HEK293 (cell line): ENCODE results near the gene CASK.

ENCODE experiments used
- CTCF ChIA-PET: fragments of 350-600 bp; formaldehyde crosslinking; extraction: SDS; loops from one replicate; lab custom pipeline; 2021; ENCODE audit warnings: antibody characterized with exemption; lab: Yijun Ruan, JAX
- POLR2A ChIA-PET: fragments of 300-600 bp; formaldehyde crosslinking; extraction: SDS; loops from one replicate; lab custom pipeline; 2020; ENCODE audit warnings: antibody characterized with exemption, inconsistent platforms; lab: Yijun Ruan, JAX
- H3K27ac ChIP-seq: fragments of 200-500 bp; sonication (Bioruptor generic); 2 replicates; pipeline ENCODE4 v1.5.1; 2014; ENCODE audit warnings: low read depth, low read length, control low read depth, inconsistent platforms; ENCODE audit errors: extremely low read depth
- H3K36me3 ChIP-seq, 2 experiments: fragments of 200-500 bp in 1 of 2; sonication (Bioruptor generic) in 1 of 2; 1 replicate in 1 of 2; 2 replicates in 1 of 2; pipeline ENCODE4 v1.5.1; 2014 to 2017; ENCODE audit warnings: inconsistent platforms in 2 of 2, low read length in 2 of 2; ENCODE audit not compliant: control insufficient read depth in 2 of 2, insufficient read depth in 1 of 2
- H3K4me1 ChIP-seq: fragments of 200-500 bp; sonication (Bioruptor generic); 2 replicates; pipeline ENCODE4 v1.5.1; 2014; ENCODE audit warnings: mild to moderate bottlenecking, low read length, inconsistent platforms; ENCODE audit not compliant: control insufficient read depth, insufficient read depth
- H3K4me3 ChIP-seq: 2 replicates; pipeline ENCODE4 v1.5.1; 2011; ENCODE audit warnings: low read depth, mild to moderate bottlenecking, control low read depth, low read length, moderate library complexity
- H3K9me3 ChIP-seq: fragments of 200-500 bp; sonication (Bioruptor generic); 2 replicates; pipeline ENCODE4 v1.5.1; 2014; ENCODE audit warnings: low read depth, low read length, inconsistent platforms; ENCODE audit not compliant: control insufficient read depth, insufficient read depth
- HOXD13 ChIP-seq: sonication (generic); formaldehyde crosslinking; IDR thresholded peaks from 2 replicates; pipeline ENCODE4 v1.8.0; 2022; ENCODE audit warnings: missing genetic modification reagents, borderline replicate concordance
- KLF8 ChIP-seq: fragments of 450-650 bp; formaldehyde crosslinking; IDR thresholded peaks from 2 replicates; pipeline ENCODE4 v1.5.1; 2016; ENCODE audit warnings: missing biosample characterization, missing genetic modification characterization
- MZF1 ChIP-seq: fragments of 450-650 bp; formaldehyde crosslinking; IDR thresholded peaks from 2 replicates; pipeline ENCODE4 v1.5.1; 2017; ENCODE audit warnings: missing biosample characterization, missing genetic modification characterization, borderline replicate concordance
- SCRT2 ChIP-seq: fragments of 450-650 bp; formaldehyde crosslinking; IDR thresholded peaks from 2 replicates; pipeline ENCODE4 v1.5.1; 2016; ENCODE audit warnings: missing biosample characterization, missing genetic modification characterization
- SP2 ChIP-seq: fragments of 450-650 bp; formaldehyde crosslinking; IDR thresholded peaks from 2 replicates; pipeline ENCODE4 v1.5.1; 2016; ENCODE audit warnings: missing biosample characterization, missing genetic modification characterization
- ZBTB21 ChIP-seq: fragments of 450-650 bp; formaldehyde crosslinking; IDR thresholded peaks from 2 replicates; pipeline ENCODE4 v1.5.1; 2017; ENCODE audit warnings: missing biosample characterization, missing genetic modification characterization
- ZEB2 ChIP-seq: fragments of 450-650 bp; formaldehyde crosslinking; IDR thresholded peaks from 2 replicates; pipeline ENCODE4 v1.5.1; 2016; ENCODE audit warnings: missing biosample characterization, missing genetic modification characterization
- ZNF221 ChIP-seq: fragments of 450-650 bp; formaldehyde crosslinking; IDR thresholded peaks from 2 replicates; pipeline ENCODE4 v1.5.1; 2017; ENCODE audit warnings: missing biosample characterization, missing genetic modification characterization, borderline replicate concordance
- ZNF248 ChIP-seq: fragments of 450-650 bp; formaldehyde crosslinking; IDR thresholded peaks from 2 replicates; pipeline ENCODE4 v1.5.1; 2017; ENCODE audit warnings: missing biosample characterization, missing genetic modification characterization
- ZNF366 ChIP-seq: fragments of 450-650 bp; formaldehyde crosslinking; conservative IDR thresholded peaks from 2 replicates; pipeline ENCODE4 v1.5.1; 2016; ENCODE audit warnings: missing biosample characterization, missing genetic modification characterization
- ZNF600 ChIP-seq: fragments of 450-650 bp; formaldehyde crosslinking; IDR thresholded peaks from 2 replicates; pipeline ENCODE4 v1.5.1; 2016; ENCODE audit warnings: missing biosample characterization, missing genetic modification characterization
- ZNF629 ChIP-seq: fragments of 450-650 bp; formaldehyde crosslinking; IDR thresholded peaks from 2 replicates; pipeline ENCODE4 v1.5.1; 2017; ENCODE audit warnings: missing biosample characterization, missing genetic modification characterization
- TF ChIP-seq, protein P1 (sequence below): fragments of 450-650 bp; formaldehyde crosslinking; IDR thresholded peaks from 2 replicates; pipeline ENCODE4 v1.5.1; 2017; ENCODE audit warnings: missing biosample characterization, mild to moderate bottlenecking, missing genetic modification characterization, moderate library complexity
- TF ChIP-seq, protein P2 (sequence below): fragments of 450-650 bp; formaldehyde crosslinking; IDR thresholded peaks from 2 replicates; pipeline ENCODE4 v1.5.1; 2016; ENCODE audit warnings: missing biosample characterization, missing genetic modification characterization
- TF ChIP-seq, protein P3 (sequence below): fragments of 450-650 bp; formaldehyde crosslinking; IDR thresholded peaks from 2 replicates; pipeline ENCODE4 v1.5.1; 2016; ENCODE audit warnings: missing biosample characterization, missing genetic modification characterization
- TF ChIP-seq, protein P4 (sequence below): fragments of 450-650 bp; formaldehyde crosslinking; IDR thresholded peaks from 2 replicates; pipeline ENCODE4 v1.5.1; 2016; ENCODE audit warnings: missing biosample characterization, missing genetic modification characterization
- TF ChIP-seq, protein P5 (sequence below): fragments of 450-650 bp; formaldehyde crosslinking; IDR thresholded peaks from 2 replicates; pipeline ENCODE4 v1.5.1; 2016; ENCODE audit warnings: missing biosample characterization, missing genetic modification characterization
- TF ChIP-seq, protein P6 (sequence below): fragments of 450-650 bp; formaldehyde crosslinking; IDR thresholded peaks from 2 replicates; pipeline ENCODE4 v1.5.1; 2016; ENCODE audit warnings: missing biosample characterization, missing genetic modification characterization, low read depth

The CASK gene

DNA sequence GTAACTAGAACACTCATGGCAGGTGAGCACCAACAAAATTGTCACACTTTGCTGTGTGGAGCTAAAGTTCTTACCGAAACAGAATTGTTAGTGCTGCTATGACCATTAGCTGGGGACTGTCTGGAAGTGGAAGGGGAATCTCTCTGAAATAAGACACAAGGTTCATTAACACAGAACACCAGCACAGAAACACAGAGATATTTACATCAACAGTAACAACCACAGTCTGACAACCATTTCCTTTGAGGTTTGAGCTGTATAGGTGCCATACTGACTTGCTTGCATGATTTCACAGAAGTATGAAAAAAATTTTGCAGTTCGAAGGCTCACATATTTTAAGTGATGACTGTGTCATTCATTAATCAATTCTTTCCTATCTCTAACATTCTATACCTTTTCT, 366.4 kb downstream of the CASK start (continued):
- TF ChIP-seq, protein P1, sequence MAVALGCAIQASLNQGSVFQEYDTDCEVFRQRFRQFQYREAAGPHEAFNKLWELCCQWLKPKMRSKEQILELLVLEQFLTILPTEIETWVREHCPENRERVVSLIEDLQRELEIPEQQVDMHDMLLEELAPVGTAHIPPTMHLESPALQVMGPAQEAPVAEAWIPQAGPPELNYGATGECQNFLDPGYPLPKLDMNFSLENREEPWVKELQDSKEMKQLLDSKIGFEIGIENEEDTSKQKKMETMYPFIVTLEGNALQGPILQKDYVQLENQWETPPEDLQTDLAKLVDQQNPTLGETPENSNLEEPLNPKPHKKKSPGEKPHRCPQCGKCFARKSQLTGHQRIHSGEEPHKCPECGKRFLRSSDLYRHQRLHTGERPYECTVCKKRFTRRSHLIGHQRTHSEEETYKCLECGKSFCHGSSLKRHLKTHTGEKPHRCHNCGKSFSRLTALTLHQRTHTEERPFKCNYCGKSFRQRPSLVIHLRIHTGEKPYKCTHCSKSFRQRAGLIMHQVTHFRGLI (tag by site-specific recombination) = no peak
- TF ChIP-seq MZF1 (tag by site-specific recombination) (no peak), SP2 (tag by site-specific recombination) (no peak), ZNF248 (tag by site-specific recombination) (no peak)

DNA sequence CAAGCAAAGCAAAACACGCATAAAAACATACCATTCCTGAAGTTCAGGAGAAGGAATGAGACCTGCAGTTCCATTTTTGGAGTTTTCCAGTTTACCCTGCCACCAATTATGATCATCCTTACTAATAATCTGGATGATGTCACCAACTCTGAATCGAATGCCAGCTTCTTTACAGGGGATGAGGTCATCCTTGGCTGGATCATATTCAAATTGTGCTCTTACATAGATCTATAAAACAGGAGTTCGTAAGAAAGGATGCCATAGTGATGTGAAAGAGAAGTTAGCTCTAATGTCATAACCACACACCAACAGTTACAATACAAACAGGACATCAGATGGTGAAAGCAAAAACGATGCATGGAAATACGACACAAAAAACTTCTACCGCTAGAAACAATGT, 369.7 kb downstream of the CASK start:
- H3K9me3 ChIP-seq = no peaks in the 10 kb centered on the region
- TF ChIP-seq ZEB2 (tag by site-specific recombination) = peak; percentile 61; the same call in 1 of the 2 replicates
- no peak for TF ChIP-seq ZNF221
- TF ChIP-seq, protein P2, sequence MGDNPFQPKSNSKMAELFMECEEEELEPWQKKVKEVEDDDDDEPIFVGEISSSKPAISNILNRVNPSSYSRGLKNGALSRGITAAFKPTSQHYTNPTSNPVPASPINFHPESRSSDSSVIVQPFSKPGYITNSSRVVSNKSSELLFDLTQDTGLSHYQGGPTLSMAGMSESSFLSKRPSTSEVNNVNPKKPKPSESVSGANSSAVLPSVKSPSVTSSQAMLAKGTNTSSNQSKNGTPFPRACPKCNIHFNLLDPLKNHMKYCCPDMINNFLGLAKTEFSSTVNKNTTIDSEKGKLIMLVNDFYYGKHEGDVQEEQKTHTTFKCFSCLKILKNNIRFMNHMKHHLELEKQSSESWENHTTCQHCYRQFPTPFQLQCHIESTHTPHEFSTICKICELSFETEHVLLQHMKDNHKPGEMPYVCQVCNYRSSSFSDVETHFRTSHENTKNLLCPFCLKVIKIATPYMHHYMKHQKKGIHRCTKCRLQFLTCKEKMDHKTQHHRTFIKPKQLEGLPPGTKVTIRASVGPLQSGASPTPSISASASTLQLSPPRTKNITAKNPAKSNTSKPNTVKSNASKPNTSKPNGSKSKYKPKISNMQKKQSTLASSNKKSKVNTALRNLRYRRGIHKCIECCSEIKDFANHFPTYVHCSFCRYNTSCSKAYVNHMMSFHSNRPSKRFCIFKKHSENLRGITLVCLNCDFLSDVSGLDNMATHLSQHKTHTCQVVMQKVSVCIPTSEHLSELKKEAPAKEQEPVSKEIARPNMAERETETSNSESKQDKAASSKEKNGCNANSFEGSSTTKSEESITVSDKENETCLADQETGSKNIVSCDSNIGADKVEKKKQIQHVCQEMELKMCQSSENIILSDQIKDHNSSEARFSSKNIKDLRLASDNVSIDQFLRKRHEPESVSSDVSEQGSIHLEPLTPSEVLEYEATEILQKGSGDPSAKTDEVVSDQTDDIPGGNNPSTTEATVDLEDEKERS (tag by site-specific recombination) = no peak
- peak; percentile 73 for TF ChIP-seq ZBTB21 (tag by site-specific recombination)
- TF ChIP-seq, protein P3, sequence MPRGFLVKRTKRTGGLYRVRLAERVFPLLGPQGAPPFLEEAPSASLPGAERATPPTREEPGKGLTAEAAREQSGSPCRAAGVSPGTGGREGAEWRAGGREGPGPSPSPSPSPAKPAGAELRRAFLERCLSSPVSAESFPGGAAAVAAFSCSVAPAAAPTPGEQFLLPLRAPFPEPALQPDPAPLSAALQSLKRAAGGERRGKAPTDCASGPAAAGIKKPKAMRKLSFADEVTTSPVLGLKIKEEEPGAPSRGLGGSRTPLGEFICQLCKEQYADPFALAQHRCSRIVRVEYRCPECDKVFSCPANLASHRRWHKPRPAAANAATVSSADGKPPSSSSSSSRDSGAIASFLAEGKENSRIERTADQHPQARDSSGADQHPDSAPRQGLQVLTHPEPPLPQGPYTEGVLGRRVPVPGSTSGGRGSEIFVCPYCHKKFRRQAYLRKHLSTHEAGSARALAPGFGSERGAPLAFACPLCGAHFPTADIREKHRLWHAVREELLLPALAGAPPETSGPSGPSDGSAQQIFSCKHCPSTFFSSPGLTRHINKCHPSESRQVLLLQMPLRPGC (tag by site-specific recombination) = peak; percentile 51
- peak; percentile 59; the same call in 1 of the 2 replicates for TF ChIP-seq HOXD13 (CRISPR knock-in tag)
- TF ChIP-seq SCRT2 (tag by site-specific recombination) = no peak
- peak; percentile 48 for TF ChIP-seq KLF8 (tag by site-specific recombination)
- TF ChIP-seq, protein P4, sequence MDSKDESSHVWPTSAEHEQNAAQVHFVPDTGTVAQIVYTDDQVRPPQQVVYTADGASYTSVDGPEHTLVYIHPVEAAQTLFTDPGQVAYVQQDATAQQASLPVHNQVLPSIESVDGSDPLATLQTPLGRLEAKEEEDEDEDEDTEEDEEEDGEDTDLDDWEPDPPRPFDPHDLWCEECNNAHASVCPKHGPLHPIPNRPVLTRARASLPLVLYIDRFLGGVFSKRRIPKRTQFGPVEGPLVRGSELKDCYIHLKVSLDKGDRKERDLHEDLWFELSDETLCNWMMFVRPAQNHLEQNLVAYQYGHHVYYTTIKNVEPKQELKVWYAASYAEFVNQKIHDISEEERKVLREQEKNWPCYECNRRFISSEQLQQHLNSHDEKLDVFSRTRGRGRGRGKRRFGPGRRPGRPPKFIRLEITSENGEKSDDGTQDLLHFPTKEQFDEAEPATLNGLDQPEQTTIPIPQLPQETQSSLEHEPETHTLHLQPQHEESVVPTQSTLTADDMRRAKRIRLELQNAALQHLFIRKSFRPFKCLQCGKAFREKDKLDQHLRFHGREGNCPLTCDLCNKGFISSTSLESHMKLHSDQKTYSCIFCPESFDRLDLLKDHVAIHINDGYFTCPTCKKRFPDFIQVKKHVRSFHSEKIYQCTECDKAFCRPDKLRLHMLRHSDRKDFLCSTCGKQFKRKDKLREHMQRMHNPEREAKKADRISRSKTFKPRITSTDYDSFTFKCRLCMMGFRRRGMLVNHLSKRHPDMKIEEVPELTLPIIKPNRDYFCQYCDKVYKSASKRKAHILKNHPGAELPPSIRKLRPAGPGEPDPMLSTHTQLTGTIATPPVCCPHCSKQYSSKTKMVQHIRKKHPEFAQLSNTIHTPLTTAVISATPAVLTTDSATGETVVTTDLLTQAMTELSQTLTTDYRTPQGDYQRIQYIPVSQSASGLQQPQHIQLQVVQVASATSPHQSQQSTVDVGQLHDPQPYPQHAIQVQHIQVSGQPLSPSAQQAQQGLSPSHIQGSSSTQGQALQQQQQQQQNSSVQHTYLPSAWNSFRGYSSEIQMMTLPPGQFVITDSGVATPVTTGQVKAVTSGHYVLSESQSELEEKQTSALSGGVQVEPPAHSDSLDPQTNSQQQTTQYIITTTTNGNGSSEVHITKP (tag by site-specific recombination) = peak; percentile 32; the same call in 1 of the 2 replicates
- TF ChIP-seq, protein P5, sequence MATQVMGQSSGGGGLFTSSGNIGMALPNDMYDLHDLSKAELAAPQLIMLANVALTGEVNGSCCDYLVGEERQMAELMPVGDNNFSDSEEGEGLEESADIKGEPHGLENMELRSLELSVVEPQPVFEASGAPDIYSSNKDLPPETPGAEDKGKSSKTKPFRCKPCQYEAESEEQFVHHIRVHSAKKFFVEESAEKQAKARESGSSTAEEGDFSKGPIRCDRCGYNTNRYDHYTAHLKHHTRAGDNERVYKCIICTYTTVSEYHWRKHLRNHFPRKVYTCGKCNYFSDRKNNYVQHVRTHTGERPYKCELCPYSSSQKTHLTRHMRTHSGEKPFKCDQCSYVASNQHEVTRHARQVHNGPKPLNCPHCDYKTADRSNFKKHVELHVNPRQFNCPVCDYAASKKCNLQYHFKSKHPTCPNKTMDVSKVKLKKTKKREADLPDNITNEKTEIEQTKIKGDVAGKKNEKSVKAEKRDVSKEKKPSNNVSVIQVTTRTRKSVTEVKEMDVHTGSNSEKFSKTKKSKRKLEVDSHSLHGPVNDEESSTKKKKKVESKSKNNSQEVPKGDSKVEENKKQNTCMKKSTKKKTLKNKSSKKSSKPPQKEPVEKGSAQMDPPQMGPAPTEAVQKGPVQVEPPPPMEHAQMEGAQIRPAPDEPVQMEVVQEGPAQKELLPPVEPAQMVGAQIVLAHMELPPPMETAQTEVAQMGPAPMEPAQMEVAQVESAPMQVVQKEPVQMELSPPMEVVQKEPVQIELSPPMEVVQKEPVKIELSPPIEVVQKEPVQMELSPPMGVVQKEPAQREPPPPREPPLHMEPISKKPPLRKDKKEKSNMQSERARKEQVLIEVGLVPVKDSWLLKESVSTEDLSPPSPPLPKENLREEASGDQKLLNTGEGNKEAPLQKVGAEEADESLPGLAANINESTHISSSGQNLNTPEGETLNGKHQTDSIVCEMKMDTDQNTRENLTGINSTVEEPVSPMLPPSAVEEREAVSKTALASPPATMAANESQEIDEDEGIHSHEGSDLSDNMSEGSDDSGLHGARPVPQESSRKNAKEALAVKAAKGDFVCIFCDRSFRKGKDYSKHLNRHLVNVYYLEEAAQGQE = no peak
- peak; percentile 94 for TF ChIP-seq ZNF629 (tag by site-specific recombination)
- TF ChIP-seq, protein P6, sequence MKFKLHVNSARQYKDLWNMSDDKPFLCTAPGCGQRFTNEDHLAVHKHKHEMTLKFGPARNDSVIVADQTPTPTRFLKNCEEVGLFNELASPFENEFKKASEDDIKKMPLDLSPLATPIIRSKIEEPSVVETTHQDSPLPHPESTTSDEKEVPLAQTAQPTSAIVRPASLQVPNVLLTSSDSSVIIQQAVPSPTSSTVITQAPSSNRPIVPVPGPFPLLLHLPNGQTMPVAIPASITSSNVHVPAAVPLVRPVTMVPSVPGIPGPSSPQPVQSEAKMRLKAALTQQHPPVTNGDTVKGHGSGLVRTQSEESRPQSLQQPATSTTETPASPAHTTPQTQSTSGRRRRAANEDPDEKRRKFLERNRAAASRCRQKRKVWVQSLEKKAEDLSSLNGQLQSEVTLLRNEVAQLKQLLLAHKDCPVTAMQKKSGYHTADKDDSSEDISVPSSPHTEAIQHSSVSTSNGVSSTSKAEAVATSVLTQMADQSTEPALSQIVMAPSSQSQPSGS = peak; percentile 96
- TF ChIP-seq ZNF600 (tag by site-specific recombination) = peak; percentile 44; the same call in 1 of the 2 replicates
- TF ChIP-seq ZNF366 = peak; percentile 59; the same call in 1 of the 2 replicates
- TF ChIP-seq, all 188 proteins: peak for 10
- no peaks in the 10 kb centered on the region; a peak in 1 of 3 replicates for H3K36me3 ChIP-seq
- ChIA-PET POLR2A (interaction anchor here (0.5 to 1.0 kb wide), 2 partner anchors 12 to 219 kb away, joined by 3 to 4 read pairs; no protein-coding TSS in a partner anchor), CTCF (interaction anchor here (0.6 to 2.9 kb wide), 3 partner anchors 17 to 1877 kb away, joined by 3 to 12 read pairs (median 4); no protein-coding TSS in a partner anchor)
- H3K4me3 ChIP-seq = no peak overlapping the region
- H3K4me1 ChIP-seq = 0 out of 2 replicates have a peak, but pooled peaks cover 2% of the 10 kb centered on the region
- H3K27ac ChIP-seq = no peak overlapping the region
